Psoas muscle (tissue), 8 donors: ENCODE data around the gene BMP8A. TPM values are rescaled to one million over a fixed set of nuclear protein-coding genes. Genes with fewer than 3 reads are reported as not detected.
"Not testable (repeated sequence)": the region's sequence is repeated elsewhere in the genome, so short reads cannot be mapped to it uniquely, and the experiment has no call there.

Experiments
- ATAC-seq, 4 donors: fragments of 200-7000 bp; cut with Tn5 transposase; one replicate each; pipeline ENCODE4 v1.9.1; 2020; ENCODE audit warnings: moderate library complexity in 3 of 4, mild to moderate bottlenecking in 2 of 4
- DNase-seq, 2 donors: peaks; one replicate each; pipeline ENCODE4 v3.0.0-alpha.2; 2020
- H3K27ac ChIP-seq: fragments of 200-600 bp; one replicate; pipeline ENCODE4 v1.8.0; 2022
- H3K27me3 ChIP-seq, 3 donors: fragments of 200-600 bp in 1 of 3; one replicate each; pipeline versions ENCODE4 v1.6.1 to v1.8.0; 2013 to 2022; ENCODE audit warnings: low read length in 2 of 3, mild to moderate bottlenecking in 2 of 3, moderate library complexity in 1 of 3; ENCODE audit not compliant: insufficient read depth in 3 of 3
- H3K36me3 ChIP-seq, 2 donors: fragments of 200-600 bp in 1 of 2; one replicate each; pipeline versions ENCODE4 v1.6.1 to v1.8.0; 2013 to 2022; ENCODE audit warnings: low read depth in 1 of 2, mild to moderate bottlenecking in 1 of 2, moderate library complexity in 1 of 2; ENCODE audit not compliant: insufficient read depth in 1 of 2
- H3K4me1 ChIP-seq: fragments of 200-600 bp; one replicate; pipeline ENCODE4 v1.8.0; 2022
- H3K4me3 ChIP-seq: fragments of 200-600 bp; one replicate; pipeline ENCODE4 v1.8.0; 2022; ENCODE audit warnings: mild to moderate bottlenecking
- H3K9me3 ChIP-seq: fragments of 200-600 bp; one replicate; pipeline ENCODE4 v1.8.0; 2022
- WGBS, 3 donors: extraction: QIAGEN DNeasy Blood & Tissue Kit; methylation state at CpG; one replicate each; pipeline versions ENCODE4 v1.1.6 to v1.1.7; 2013; 5-methylcytosine and 5-hydroxymethylcytosine counted together
- intact Hi-C, 2 donors: fragments of 100-400 bp; cut with DNase I; formaldehyde crosslinking; loops; one replicate each; pipeline versions ENCODE4 v1.11.0 to v1.14.2; 2022
- polyA plus RNA-seq, 3 donors: library from polyadenylated mRNA; stranded (reverse); fragments of 200-250 nt; gene quantifications; one replicate each; pipeline ENCODE4 v1.2.3, GENCODE V29; 2013
- total RNA-seq, 4 donors: library from RNA; stranded (reverse); fragmentation: NEBNext Ultra II Directional in 2 of 4; extraction: Animal tissue kit (Norgen Biotek cat#: 25700) in 2 of 4; gene quantifications; one replicate each; pipeline versions ENCODE4 v1.2.1 to v1.2.4, GENCODE V29; 2021 to 2023
- TF ChIP-seq, protein P1 (sequence below): fragments of 200-600 bp; IDR thresholded peaks from one replicate; pipeline ENCODE4 v1.8.0; 2022; ENCODE audit warnings: antibody characterized with exemption
- donor health status: healthy with polysubstance abuse.
- donor health status: DM: no; HTN: no; CAD: no; lungs with moderate emphysema.
- donor health status: Bipolar disorder and iron deficiency.
- donor health status: healthy.
- donor health status: DM: yes; HTN: yes; CAD: no.
- donor health status: DM: no; HTN: no; CAD: no.
- donor health status: DM: no; HTN: no; CAD: no.
- donor health status: DM: yes; HTN: yes; CAD: no.

BMP8A gene
- total and polyA plus RNA-seq, 7 donors = 0.04 TPM; not detected in 6

DNA sequence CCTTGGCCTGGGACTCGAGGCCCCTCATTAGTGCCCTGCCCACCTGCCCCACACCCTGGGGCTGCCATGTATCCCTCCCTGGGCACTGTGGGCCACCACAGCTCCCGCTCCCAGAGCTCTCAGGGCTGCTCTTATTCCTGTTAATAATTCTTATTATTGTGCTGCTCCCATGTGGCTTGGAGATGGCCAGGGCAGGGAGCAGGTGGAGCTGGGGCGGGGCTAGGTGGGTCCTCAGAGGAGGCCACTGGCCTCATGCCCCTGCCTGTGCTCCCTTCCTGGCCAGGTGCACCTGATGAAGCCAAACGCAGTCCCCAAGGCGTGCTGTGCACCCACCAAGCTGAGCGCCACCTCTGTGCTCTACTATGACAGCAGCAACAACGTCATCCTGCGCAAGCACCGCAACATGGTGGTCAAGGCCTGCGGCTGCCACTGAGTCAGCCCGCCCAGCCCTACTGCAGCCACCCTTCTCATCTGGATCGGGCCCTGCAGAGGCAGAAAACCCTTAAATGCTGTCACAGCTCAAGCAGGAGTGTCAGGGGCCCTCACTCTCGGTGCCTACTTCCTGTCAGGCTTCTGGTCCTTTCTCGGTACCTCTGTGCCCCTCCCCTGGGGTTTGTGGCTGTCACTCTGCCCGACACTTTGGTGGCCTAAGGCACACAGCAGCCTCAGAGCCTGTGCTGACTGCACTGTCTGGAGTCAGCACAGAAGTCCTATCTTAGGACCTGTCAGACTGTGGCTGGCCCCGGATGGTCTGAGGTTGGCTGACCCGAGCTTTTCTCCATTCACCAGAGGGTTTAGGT, 34.1 kb downstream of the BMP8A start:
- Histone ChIP-seq H3K36me3 (peaks cover 3 to 69% of the 10 kb centered on the region in 2 donors), H3K9me3 (no peaks in the 10 kb centered on the region), H3K27ac (no peak overlapping the region), H3K4me1 (no peaks in the 10 kb centered on the region), H3K27me3 (no peaks in the 10 kb centered on the region), H3K4me3 (no peak overlapping the region)
- intact Hi-C loops = loop anchor here in 1 of 2 donors (2.0 kb wide), 1 partner anchor 17 kb away; no protein-coding TSS in a partner anchor
- TF ChIP-seq, protein P1, sequence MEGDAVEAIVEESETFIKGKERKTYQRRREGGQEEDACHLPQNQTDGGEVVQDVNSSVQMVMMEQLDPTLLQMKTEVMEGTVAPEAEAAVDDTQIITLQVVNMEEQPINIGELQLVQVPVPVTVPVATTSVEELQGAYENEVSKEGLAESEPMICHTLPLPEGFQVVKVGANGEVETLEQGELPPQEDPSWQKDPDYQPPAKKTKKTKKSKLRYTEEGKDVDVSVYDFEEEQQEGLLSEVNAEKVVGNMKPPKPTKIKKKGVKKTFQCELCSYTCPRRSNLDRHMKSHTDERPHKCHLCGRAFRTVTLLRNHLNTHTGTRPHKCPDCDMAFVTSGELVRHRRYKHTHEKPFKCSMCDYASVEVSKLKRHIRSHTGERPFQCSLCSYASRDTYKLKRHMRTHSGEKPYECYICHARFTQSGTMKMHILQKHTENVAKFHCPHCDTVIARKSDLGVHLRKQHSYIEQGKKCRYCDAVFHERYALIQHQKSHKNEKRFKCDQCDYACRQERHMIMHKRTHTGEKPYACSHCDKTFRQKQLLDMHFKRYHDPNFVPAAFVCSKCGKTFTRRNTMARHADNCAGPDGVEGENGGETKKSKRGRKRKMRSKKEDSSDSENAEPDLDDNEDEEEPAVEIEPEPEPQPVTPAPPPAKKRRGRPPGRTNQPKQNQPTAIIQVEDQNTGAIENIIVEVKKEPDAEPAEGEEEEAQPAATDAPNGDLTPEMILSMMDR = no peak
- DNase-seq (no peak), ATAC-seq (peak in 1 of 4 donors; percentile 19)
- 84 to 90% (median 87%) methylated on average over 15 to 17 of the region's 17 CpGs for WGBS, 3 donors

- 93 to 98% (median 96%) methylated on average over 11 of the region's 11 CpGs for WGBS, 3 donors
- no peaks in the 10 kb centered on the region for H3K4me1 ChIP-seq
- ATAC-seq = no peak
- no peaks in the 10 kb centered on the region for H3K9me3 ChIP-seq
- no peak overlapping the region for H3K4me3 ChIP-seq
- H3K27me3 ChIP-seq = no peaks in the 10 kb centered on the region
- no peak overlapping the region for H3K27ac ChIP-seq
- H3K36me3 ChIP-seq = peaks cover 3 to 79% of the 10 kb centered on the region in 2 donors
- TF ChIP-seq, protein P1 = no peak
- no peak for DNase-seq
- intact Hi-C loops = loop anchor here in 1 of 2 donors (2.0 kb wide), 1 partner anchor 18 kb away; no protein-coding TSS in a partner anchor
These were observed 35.2 kb downstream of the BMP8A start for GRCh38 chr1:39526466-39527189.

- H3K27me3 ChIP-seq, H3K9me3 ChIP-seq, H3K27ac ChIP-seq, H3K4me3 ChIP-seq, DNase-seq, H3K4me1 ChIP-seq, ATAC-seq: not testable (repeated sequence)
- WGBS, 3 donors = 81 to 88% (median 82%) methylated on average over 7 to 8 of the region's 8 CpGs
- H3K36me3 ChIP-seq = peaks cover 3 to 85% of the 10 kb centered on the region in 2 donors
- intact Hi-C loops = loop anchor here in 1 of 2 donors (2.0 kb wide), 1 partner anchor 18 kb away; no protein-coding TSS in a partner anchor
These were observed 35.7 kb downstream of the BMP8A start for GRCh38 chr1:39527190-39527579.

DNA sequence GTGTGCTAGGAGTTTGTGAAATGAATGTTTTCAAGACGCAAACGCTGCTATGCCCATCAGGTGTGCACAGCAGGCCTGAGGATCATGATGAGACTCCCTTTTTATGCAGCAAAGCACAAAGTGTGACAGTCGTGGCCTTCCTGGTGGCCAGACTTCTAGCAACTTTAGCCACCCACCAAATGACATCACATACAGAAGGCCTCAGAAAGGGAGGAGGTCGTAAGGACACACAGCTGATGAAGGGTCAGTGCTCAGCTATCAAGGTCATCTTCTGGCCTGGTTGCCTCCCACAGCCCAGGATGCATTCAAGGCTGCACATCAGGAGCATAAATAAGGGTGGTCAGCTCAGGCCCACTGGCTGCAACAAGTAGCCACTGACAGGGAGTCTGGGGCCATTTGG, 36.6 kb downstream of the BMP8A start:
- WGBS, 3 donors = 81 to 87% (median 87%) methylated on average over 4 of the region's 4 CpGs
- Histone ChIP-seq H3K27me3 (no peaks in the 10 kb centered on the region), H3K27ac (no peak overlapping the region), H3K4me1 (no peaks in the 10 kb centered on the region), H3K9me3 (no peaks in the 10 kb centered on the region), H3K36me3 (peaks cover 3 to 92% of the 10 kb centered on the region in 2 donors), H3K4me3 (no peak overlapping the region)
- ATAC-seq = no peak
- intact Hi-C loops = no loop called here
- DNase-seq = no peak
- TF ChIP-seq, protein P1 = no peak

GRCh38 chr1:39529901-39530535, 38.6 kb downstream of the BMP8A start:
- Histone ChIP-seq H3K27ac (no peak overlapping the region), H3K36me3 (peaks cover 3 to 98% of the 10 kb centered on the region in 2 donors), H3K9me3 (no peaks in the 10 kb centered on the region), H3K4me3 (no peak overlapping the region), H3K27me3 (no peaks in the 10 kb centered on the region), H3K4me1 (no peaks in the 10 kb centered on the region)
- DNase-seq (no peak), ATAC-seq (no peak)
- 85 to 94% (median 88%) methylated on average over 10 of the region's 10 CpGs for WGBS, 3 donors
- TF ChIP-seq, protein P1 = no peak
- intact Hi-C loops = loop anchor here (2.0 to 10.0 kb wide), 2 partner anchors 29 to 435 kb away; no protein-coding TSS in a partner anchor
